Right forelimb (tissue), 1 donor: ENCODE data around the gene ADAMTS12.

Source experiments
- DNase-seq: peaks from one replicate; pipeline ENCODE4 v3.0.0-alpha.2; 2018

ADAMTS12 gene

GRCh38 chr5:33701951-33702350 lies 189.8 kb downstream of the ADAMTS12 start:
- no peak for DNase-seq

- DNase-seq: no peak
Observed at GRCh38 chr5:33701251-33701650, 190.5 kb downstream of the ADAMTS12 start.

- no peak for DNase-seq
Observed at GRCh38 chr5:33696411-33696810, 195.4 kb downstream of the ADAMTS12 start.

GRCh38 chr5:33692980-33693379 lies 198.8 kb downstream of the ADAMTS12 start:
- no peak for DNase-seq

- DNase-seq: no peak
Observed at GRCh38 chr5:33691856-33692255, 199.9 kb downstream of the ADAMTS12 start.

- no peak for DNase-seq
Observed at GRCh38 chr5:33690374-33691135, 201.2 kb downstream of the ADAMTS12 start.

GRCh38 chr5:33688526-33688925 lies 203.3 kb downstream of the ADAMTS12 start:
- DNase-seq: no peak

GRCh38 chr5:33688066-33688465 lies 203.7 kb downstream of the ADAMTS12 start:
- no peak for DNase-seq

- no peak for DNase-seq
Observed at GRCh38 chr5:33685873-33686755, 205.7 kb downstream of the ADAMTS12 start.

GRCh38 chr5:33684496-33685159 lies 207.2 kb downstream of the ADAMTS12 start:
- no peak for DNase-seq

- no peak for DNase-seq
Observed at GRCh38 chr5:33679791-33680190, 212.0 kb downstream of the ADAMTS12 start.

GRCh38 chr5:33675958-33676464 lies 215.8 kb downstream of the ADAMTS12 start:
- no peak for DNase-seq

- no peak for DNase-seq
Observed at GRCh38 chr5:33671700-33672291, 220.0 kb downstream of the ADAMTS12 start.

GRCh38 chr5:33662722-33663427 lies 228.9 kb downstream of the ADAMTS12 start:
- no peak for DNase-seq

- no peak for DNase-seq
Observed at GRCh38 chr5:33659526-33660169, 232.1 kb downstream of the ADAMTS12 start.

- no peak for DNase-seq
Observed at GRCh38 chr5:33657804-33658440, 233.9 kb downstream of the ADAMTS12 start.

GRCh38 chr5:33657176-33657575 lies 234.6 kb downstream of the ADAMTS12 start:
- no peak for DNase-seq

- no peak for DNase-seq
Observed at GRCh38 chr5:33650911-33651310, 240.9 kb downstream of the ADAMTS12 start.

GRCh38 chr5:33649549-33650482 lies 242.0 kb downstream of the ADAMTS12 start:
- no peak for DNase-seq
